Neuronal stem cell (in vitro differentiated cells): ENCODE data around the gene TEKT3. TPM values are rescaled to one million over a fixed set of nuclear protein-coding genes. Genes with fewer than 3 reads are reported as not detected.

Experiments
- DNase-seq: peaks from one replicate; pipeline ENCODE4 v3.0.0-alpha.2; 2013; ENCODE audit warnings: low spot score
- H2AFZ ChIP-seq: one replicate; pipeline ENCODE4 v1.6.1; 2013; ENCODE audit warnings: mild to moderate bottlenecking, low read length, inconsistent platforms
- H2AK5ac ChIP-seq: 2 replicates; pipeline ENCODE4 v1.6.1; 2013; ENCODE audit warnings: low read depth, mild to moderate bottlenecking, inconsistent platforms, low read length, moderate library complexity, mixed read lengths
- H2BK120ac ChIP-seq: 2 replicates; pipeline ENCODE4 v1.6.1; 2013; ENCODE audit warnings: low read depth, mild to moderate bottlenecking, inconsistent platforms, low read length, moderate library complexity, mixed read lengths
- H2BK12ac ChIP-seq: one replicate; pipeline ENCODE4 v1.6.1; 2013; ENCODE audit warnings: low read length, inconsistent platforms
- H2BK15ac ChIP-seq: 2 replicates; pipeline ENCODE4 v1.6.1; 2013; ENCODE audit warnings: mild to moderate bottlenecking, low read length, inconsistent platforms, mixed read lengths
- H2BK5ac ChIP-seq: one replicate; pipeline ENCODE4 v1.6.1; 2013; ENCODE audit warnings: inconsistent platforms, mild to moderate bottlenecking, low read length, moderate library complexity
- H3K14ac ChIP-seq: one replicate; pipeline ENCODE4 v1.6.1; 2013; ENCODE audit warnings: low read length, inconsistent platforms
- H3K18ac ChIP-seq: 2 replicates; pipeline ENCODE4 v1.6.1; 2013; ENCODE audit warnings: low read length, inconsistent platforms
- H3K23ac ChIP-seq: 2 replicates; pipeline ENCODE4 v1.6.1; 2013; ENCODE audit warnings: low read depth, mild to moderate bottlenecking, mixed read lengths, low read length, inconsistent platforms; ENCODE audit not compliant: poor library complexity
- H3K27ac ChIP-seq: replicated peaks from 3 replicates; pipeline ENCODE4 v1.5.1; 2013; ENCODE audit warnings: low read length, inconsistent platforms
- H3K27me3 ChIP-seq, 3 experiments: 2 replicates each; pipeline ENCODE4 v1.6.1; 2013; ENCODE audit warnings: low read length in 3 of 3, mild to moderate bottlenecking in 2 of 3, inconsistent platforms in 1 of 3, low read depth in 1 of 3, mixed read lengths in 1 of 3, moderate library complexity in 1 of 3; ENCODE audit not compliant: control insufficient read depth in 3 of 3, insufficient read depth in 3 of 3
- H3K36me3 ChIP-seq, 2 donors: replicated peaks in 1 of 2; 2 replicates each; pipeline ENCODE4 v1.6.1; 2013; ENCODE audit warnings: low read length in 2 of 2; ENCODE audit not compliant: control insufficient read depth in 2 of 2, insufficient read depth in 2 of 2
- H3K4ac ChIP-seq: 2 replicates; pipeline ENCODE4 v1.6.1; 2013; ENCODE audit warnings: inconsistent platforms, mild to moderate bottlenecking, low read length, moderate library complexity
- H3K4me1 ChIP-seq, 2 donors: 1 replicate in 1 of 2; 2 replicates in 1 of 2; pipeline ENCODE4 v1.6.1; 2013; ENCODE audit warnings: low read length in 2 of 2, low read depth in 1 of 2; ENCODE audit not compliant: control insufficient read depth in 2 of 2, insufficient read depth in 1 of 2
- H3K4me2 ChIP-seq: one replicate; pipeline ENCODE4 v1.6.1; 2013; ENCODE audit warnings: mild to moderate bottlenecking, low read length, inconsistent platforms; ENCODE audit not compliant: insufficient read depth, poor library complexity, severe bottlenecking
- H3K4me3 ChIP-seq, 2 donors: 2 replicates each; pipeline ENCODE4 v1.5.1; 2013; ENCODE audit warnings: low read length in 2 of 2, mild to moderate bottlenecking in 2 of 2, inconsistent platforms in 1 of 2, moderate library complexity in 1 of 2
- H3K79me1 ChIP-seq: one replicate; pipeline ENCODE4 v1.6.1; 2013; ENCODE audit warnings: low read depth, mild to moderate bottlenecking, inconsistent platforms, low read length, moderate library complexity
- H3K9ac ChIP-seq: one replicate; pipeline ENCODE4 v1.6.1; 2013; ENCODE audit warnings: mild to moderate bottlenecking, low read depth, low read length, inconsistent platforms; ENCODE audit not compliant: poor library complexity
- H3K9me3 ChIP-seq, 2 donors: replicated peaks in 1 of 2; 2 replicates each; pipeline versions ENCODE3 to v1.6.1; 2013; ENCODE audit warnings: low read length in 2 of 2, mild to moderate bottlenecking in 2 of 2, inconsistent platforms in 1 of 2, low read depth in 1 of 2, mixed read lengths in 1 of 2, moderate library complexity in 1 of 2; ENCODE audit not compliant: control insufficient read depth in 2 of 2, insufficient read depth in 1 of 2
- H4K8ac ChIP-seq: one replicate; pipeline ENCODE4 v1.6.1; 2013; ENCODE audit warnings: low read depth, mild to moderate bottlenecking, inconsistent platforms, low read length, moderate library complexity
- H4K91ac ChIP-seq: one replicate; pipeline ENCODE4 v1.6.1; 2013; ENCODE audit warnings: low read length, low read depth, mild to moderate bottlenecking, inconsistent platforms; ENCODE audit not compliant: poor library complexity
- WGBS, 2 donors: extraction: QIAGEN DNeasy Blood & Tissue Kit; methylation state at CpG; one replicate each; pipeline ENCODE4 v1.1.7; 2013; ENCODE audit warnings: missing lambda C conversion rate in 2 of 2, mixed read lengths in 1 of 2; ENCODE audit not compliant: insufficient read length in 2 of 2, insufficient replicate concordance in 1 of 2; ENCODE audit errors: extremely low coverage in 2 of 2; 5-methylcytosine and 5-hydroxymethylcytosine counted together
- small RNA-seq: library from polyadenylated mRNA; stranded (forward); fragments of <200 nt; extraction: miRNeasy Mini kit (QIAGEN cat#:217004); gene quantifications from one replicate; pipeline ENCODE3, GENCODE V24; 2013; ENCODE audit not compliant: insufficient read depth

The TEKT3 gene

DNA sequence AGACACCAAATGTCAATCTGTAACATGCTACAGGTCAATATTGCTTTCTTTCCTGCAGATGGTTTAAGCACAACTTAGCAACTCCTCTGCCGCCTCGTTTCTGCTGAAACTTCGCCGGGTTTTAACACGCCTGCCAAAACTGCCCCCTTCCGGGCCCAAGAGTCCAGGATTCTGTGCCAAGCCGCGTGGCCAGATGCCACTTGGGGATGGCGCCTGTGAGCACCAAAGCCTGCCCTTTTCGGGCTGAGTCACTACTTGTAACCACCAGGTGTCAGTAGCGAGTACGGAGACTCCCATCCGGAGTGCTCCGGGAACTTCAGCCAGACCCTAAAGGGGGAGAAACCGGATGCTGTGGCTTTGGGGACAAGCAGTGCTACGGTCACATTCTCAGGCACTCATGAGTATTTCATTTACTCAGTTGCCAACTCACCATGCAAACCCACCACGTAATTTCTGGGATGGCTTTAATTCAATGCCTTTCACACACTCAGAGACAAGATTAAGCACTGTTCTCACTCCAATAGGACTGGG is 84.1 kb downstream of the TEKT3 start:
- Histone ChIP-seq H3K9me3 (no peaks in the 10 kb centered on the region), H2BK15ac (no peak overlapping the region), H4K8ac (no peak overlapping the region), H3K9ac (no peak overlapping the region), H3K27me3 (peaks cover 6 to 21% (median 15%) of the 10 kb centered on the region in 3 experiments), H2BK120ac (no peak overlapping the region), H2AFZ (peak overlapping the region; percentile 5), H2BK12ac (no peak overlapping the region), H3K4me2 (no peak overlapping the region), H3K23ac (no peak overlapping the region), H3K4me3 (no peak overlapping the region), H3K4me1 (peaks cover 6 to 7% of the 10 kb centered on the region in 2 donors), H4K91ac (no peak overlapping the region), H3K4ac (no peak overlapping the region), H3K27ac (no peak overlapping the region), H3K36me3 (no peaks in the 10 kb centered on the region), H3K14ac (no peak overlapping the region), H2AK5ac (no peak overlapping the region), H2BK5ac (no peak overlapping the region), H3K79me1 (no peaks in the 10 kb centered on the region), H3K18ac (no peak overlapping the region)
- no CpG with 5 or more reads among the region's 17 CpGs for WGBS, 2 donors
- peak; percentile 62 for DNase-seq

DNA sequence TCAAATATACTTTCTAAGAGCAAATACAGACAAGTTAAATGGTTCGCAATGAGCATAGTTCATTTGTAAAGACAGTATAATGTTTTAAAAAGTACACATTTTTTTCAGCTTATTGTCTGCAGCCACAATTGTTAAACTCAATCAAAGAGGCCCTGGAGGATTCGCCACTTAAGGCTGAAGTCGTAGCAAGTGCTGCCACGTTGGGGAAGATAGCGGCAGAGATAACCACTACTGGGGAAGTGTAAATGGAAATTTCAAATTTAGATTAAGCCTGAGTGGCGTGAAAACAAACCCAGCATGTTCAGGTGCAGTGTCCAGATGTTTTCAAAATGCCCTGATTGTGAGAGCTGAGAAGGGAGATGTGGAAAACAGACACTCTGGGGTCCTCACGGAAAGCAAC is 84.7 kb downstream of the TEKT3 start:
- Histone ChIP-seq H2BK15ac (no peak overlapping the region), H3K14ac (no peak overlapping the region), H3K9ac (no peak overlapping the region), H2BK5ac (no peak overlapping the region), H4K8ac (no peak overlapping the region), H3K79me1 (no peaks in the 10 kb centered on the region), H2AK5ac (no peak overlapping the region), H3K18ac (no peak overlapping the region), H3K23ac (no peak overlapping the region), H3K4me1 (peaks cover 2 to 4% of the 10 kb centered on the region in 2 donors), H3K4me2 (no peak overlapping the region), H3K27me3 (peaks cover 2 to 15% (median 8%) of the 10 kb centered on the region in 3 experiments), H3K27ac (no peak overlapping the region), H2BK120ac (no peak overlapping the region), H3K4ac (no peak overlapping the region), H4K91ac (no peak overlapping the region), H3K4me3 (no peak overlapping the region), H3K9me3 (no peaks in the 10 kb centered on the region), H2BK12ac (no peak overlapping the region), H2AFZ (no peak overlapping the region), H3K36me3 (no peaks in the 10 kb centered on the region)
- no peak for DNase-seq
- no CpG with 5 or more reads among the region's 7 CpGs for WGBS, 2 donors

DNA sequence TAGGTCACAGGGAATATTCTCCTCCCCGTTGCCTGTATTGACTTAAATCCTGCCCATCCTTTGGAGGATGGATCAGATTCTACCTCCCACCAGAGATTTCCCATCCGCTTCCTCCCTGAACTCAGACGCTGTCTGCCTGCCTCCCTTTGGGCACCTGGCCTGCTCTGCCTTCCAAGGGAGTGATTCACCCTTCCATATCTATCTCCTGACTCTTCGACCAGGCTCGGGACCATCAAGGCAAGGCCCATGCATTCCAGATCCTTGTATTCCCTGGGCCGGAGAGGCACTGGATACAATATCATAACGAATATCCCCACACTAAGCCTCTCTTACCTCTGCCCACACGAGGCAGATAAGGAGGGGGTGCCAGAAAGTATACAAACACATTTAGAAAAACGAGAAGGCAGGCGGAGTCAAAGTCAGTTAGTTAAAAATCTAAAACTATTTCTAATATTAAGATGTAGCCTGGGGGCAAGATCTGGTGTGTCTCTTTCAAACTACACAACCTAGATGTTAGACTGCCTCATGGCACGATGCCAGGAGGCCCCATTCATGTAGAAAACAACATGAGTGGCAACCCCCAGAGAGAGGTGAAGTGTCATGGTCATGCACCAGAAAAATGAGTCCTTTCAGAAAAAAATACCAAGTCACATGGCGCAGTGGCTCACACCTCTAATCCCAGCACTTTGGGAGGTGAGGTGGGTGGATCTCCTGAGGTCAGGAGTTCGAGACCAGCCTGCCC is 85.5 kb downstream of the TEKT3 start:
- Histone ChIP-seq H3K27ac (no peak overlapping the region), H2BK5ac (no peak overlapping the region), H3K14ac (no peak overlapping the region), H3K27me3 (peaks cover 0 to 7% (median under 1%) of the 10 kb centered on the region in 3 experiments), H2AK5ac (no peak overlapping the region), H3K4ac (no peak overlapping the region), H3K4me1 (peaks cover 0 to 2% of the 10 kb centered on the region in 2 donors), H3K4me3 (no peak overlapping the region), H2BK12ac (no peak overlapping the region), H3K9me3 (no peaks in the 10 kb centered on the region), H3K23ac (no peak overlapping the region), H4K91ac (no peak overlapping the region), H2BK15ac (no peak overlapping the region), H3K18ac (no peak overlapping the region), H3K9ac (no peak overlapping the region), H3K4me2 (no peak overlapping the region), H4K8ac (no peak overlapping the region), H3K36me3 (no peaks in the 10 kb centered on the region), H2BK120ac (no peak overlapping the region), H2AFZ (no peak overlapping the region), H3K79me1 (no peaks in the 10 kb centered on the region)
- WGBS, 2 donors: no CpG with 5 or more reads among the region's 13 CpGs
- no peak for DNase-seq

Small RNA genes within 50 kb of the gene (small RNA-seq; reads per million reads assigned to genes)
- gene RNU6-799P: not detected
